ENCODE results near the gene IL4I1. TPM values are rescaled to one million over a fixed set of nuclear protein-coding genes. Genes with fewer than 3 reads are reported as not detected.

The IL4I1 gene
- total and polyA plus RNA-seq, 2 of the 8 experiments (the other 6 are each of a cell fraction or from before 2014, with no cell fraction given), result 0.41 to 0.76 TPM

DNA sequence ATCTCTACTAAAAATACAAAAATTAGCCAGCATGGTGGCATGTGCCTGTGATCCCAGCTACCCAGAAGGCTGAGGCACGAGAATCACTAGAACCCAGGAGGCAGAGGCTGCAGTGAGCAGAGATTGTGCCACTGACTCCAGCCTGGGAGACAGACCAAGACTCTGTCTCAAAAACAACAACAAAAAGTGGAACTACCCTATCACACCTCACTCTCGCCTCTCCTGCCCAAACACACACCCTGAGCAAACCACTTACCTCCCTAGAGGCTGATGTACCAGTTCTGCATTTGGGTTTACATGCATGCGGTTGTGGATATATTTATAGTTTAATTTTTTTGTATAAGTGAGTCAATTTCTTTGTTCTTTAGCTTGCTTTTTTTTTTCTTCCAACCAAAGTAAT, 53.4 kb downstream of the IL4I1 start:
- Histone ChIP-seq H3K9ac (replicated peaks in 1 of 4; ENCODE audit: extremely low read depth in 1 of 4, low read depth in 3 of 4, low read length in 3 of 4) (no peak overlapping the region), H2BK120ac (replicated peaks; ENCODE audit: low read depth, low read length) (no peak overlapping the region), H3K4me2 (ENCODE audit: insufficient read depth in 1 of 2, low read depth in 2 of 2, low read length in 2 of 2) (no peak overlapping the region), H3K23ac (ENCODE audit: insufficient read length) (no peak overlapping the region), H3K56ac (replicated peaks; ENCODE audit: insufficient read length, low read depth, low read length) (no peak overlapping the region), H2BK15ac (ENCODE audit: low read length) (no peak overlapping the region), H2AFZ (ENCODE audit: low read length) (no peak overlapping the region), H3K4me1 (replicated peaks in 1 of 4; ENCODE audit: control insufficient read depth in 3 of 4, insufficient read depth in 4 of 4, low read length in 3 of 4) (no peaks in the 10 kb centered on the region), H3K4ac (replicated peaks; ENCODE audit: insufficient read length, low read depth, low read length) (no peak overlapping the region), H2BK20ac (ENCODE audit: low read length) (no peak overlapping the region), H2BK5ac (ENCODE audit: low read depth, low read length) (no peak overlapping the region), H3K14ac (ENCODE audit: insufficient read length) (no peak overlapping the region), H2AK5ac (ENCODE audit: low read depth, low read length) (no peak overlapping the region), H4K5ac (ENCODE audit: insufficient read length, low read depth, low read length) (no peak overlapping the region), H3K9me3 (ENCODE audit: insufficient read depth in 2 of 2, low read depth in 1 of 2, low read length in 1 of 2) (no peaks in the 10 kb centered on the region), H3K23me2 (ENCODE audit: low read depth, low read length) (no peaks in the 10 kb centered on the region), H4K20me1 (replicated peaks in 1 of 2; ENCODE audit: control insufficient read depth in 1 of 2, insufficient read depth in 2 of 2, low read length in 2 of 2) (peaks cover 0 to 2% of the 10 kb centered on the region in 2 experiments), H3K4me3 (ENCODE audit: extremely low read depth in 1 of 4, insufficient read depth in 2 of 4, low read depth in 3 of 4, low read length in 4 of 4) (no peak overlapping the region), H4K91ac (replicated peaks; ENCODE audit: insufficient read length, low read length) (no peak overlapping the region), H3K79me1 (ENCODE audit: low read depth, low read length) (peaks cover 3% of the 10 kb centered on the region; the same call in 1 of the 2 replicates), H3K27ac (ENCODE audit: low read depth, low read length) (no peak overlapping the region), H4K8ac (ENCODE audit: extremely low read depth, insufficient read depth, low read length) (no peak overlapping the region), H3K79me2 (ENCODE audit: control insufficient read depth in 1 of 2, insufficient read depth in 2 of 2, low read length in 2 of 2) (no peaks in the 10 kb centered on the region), H3K36me3 (ENCODE audit: control insufficient read depth in 2 of 4, insufficient read depth in 4 of 4, low read length in 3 of 4) (peaks cover 2 to 9% (median 6%) of the 10 kb centered on the region in 4 experiments; a peak in 5 of 8 replicates), H3K27me3 (replicated peaks in 1 of 4; ENCODE audit: control insufficient read depth in 3 of 4, extremely low read depth in 1 of 4, insufficient read depth in 3 of 4, low read length in 3 of 4) (no peaks in the 10 kb centered on the region), H3K18ac (ENCODE audit: extremely low read depth, low read length) (no peak overlapping the region), H2BK12ac (ENCODE audit: low read depth, low read length) (no peak overlapping the region)
- TF ChIP-seq EZH2 (IDR thresholded peaks at IDR 0.05; ENCODE audit: low read depth, low read length, severe bottlenecking), result no peak
- TF ChIP-seq POU5F1 (IDR thresholded peaks at IDR 0.05; ENCODE audit: low read depth, low read length), result no peak
- no peak for TF ChIP-seq CTBP2 (IDR thresholded peaks at IDR 0.05; ENCODE audit: borderline replicate concordance, insufficient read depth, insufficient read length, low read length)
- no peak for TF ChIP-seq SAP30 (IDR thresholded peaks at IDR 0.05; ENCODE audit: insufficient read depth, insufficient replicate concordance, low read length)
- TF ChIP-seq KDM4A (IDR thresholded peaks at IDR 0.05; ENCODE audit: low read depth, low read length, severe bottlenecking), result no peak
- TF ChIP-seq, protein P1, sequence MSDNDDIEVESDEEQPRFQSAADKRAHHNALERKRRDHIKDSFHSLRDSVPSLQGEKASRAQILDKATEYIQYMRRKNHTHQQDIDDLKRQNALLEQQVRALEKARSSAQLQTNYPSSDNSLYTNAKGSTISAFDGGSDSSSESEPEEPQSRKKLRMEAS (IDR thresholded peaks at IDR 0.05), result no peak
- TF ChIP-seq TAF7 (optimal IDR thresholded peaks at IDR 0.05; ENCODE audit: borderline replicate concordance, low read depth, low read length), result no peak
- no peak for TF ChIP-seq JUND (IDR thresholded peaks at IDR 0.05; ENCODE audit: low read length)
- TF ChIP-seq ZNF274 (IDR thresholded peaks at IDR 0.05; ENCODE audit: borderline replicate concordance, extremely low read depth, low read length), result no peak
- FAIRE-seq, result no peak
- CTCF ChIA-PET (ENCODE audit: partially characterized antibody), result interaction anchor here (2.1 kb wide), 1 partner anchor 38 kb away, joined by 4 read pairs; no protein-coding TSS in a partner anchor
- no peak for DNase-seq (ENCODE audit: low read depth in 1 of 2, low spot score in 2 of 2)
- POLR2A ChIA-PET (ENCODE audit: partially characterized antibody), result interaction anchor here (0.6 to 3.3 kb wide), 4 partner anchors 11 to 65 kb away, joined by 3 to 12 read pairs (median 5); no protein-coding TSS in a partner anchor
- 92% methylated on average over 3 of the region's 3 CpGs; no CpG with 5 or more reads in 1 of the 2 experiments for WGBS, 2 experiments (ENCODE audit: extremely low coverage in 1 of 2, insufficient coverage in 1 of 2, insufficient read length in 1 of 2, insufficient replicate concordance in 2 of 2, low coverage in 1 of 2, low lambda C conversion rate in 2 of 2, missing lambda C conversion rate in 1 of 2)

Data from H1 (cell line).